H9 (cell line): ENCODE data around the gene FAM221B. TPM values are rescaled to one million over a fixed set of nuclear protein-coding genes. Genes with fewer than 3 reads are reported as not detected.

Experiments
- DNase-seq: peaks from one replicate; pipeline ENCODE4 v3.0.0-alpha.2; 2017
- H2AFZ ChIP-seq: one replicate; pipeline ENCODE4 v1.6.1; 2013; ENCODE audit warnings: mild to moderate bottlenecking, low read length, control low read depth, moderate library complexity
- H2AK5ac ChIP-seq: 2 replicates; pipeline ENCODE4 v1.6.1; 2013; ENCODE audit warnings: low read length, control low read depth, mixed read lengths; ENCODE audit not compliant: insufficient read length
- H2BK120ac ChIP-seq: one replicate; pipeline ENCODE4 v1.6.1; 2013; ENCODE audit warnings: low read depth, mild to moderate bottlenecking, low read length, control low read depth, inconsistent platforms; ENCODE audit not compliant: poor library complexity, severe bottlenecking
- H2BK12ac ChIP-seq: 2 replicates; pipeline ENCODE4 v1.6.1; 2013; ENCODE audit warnings: low read length, control low read depth, mixed read lengths, low read depth; ENCODE audit not compliant: insufficient read length
- H2BK15ac ChIP-seq: 2 replicates; pipeline ENCODE4 v1.6.1; 2013; ENCODE audit warnings: low read depth, low read length, control low read depth
- H2BK20ac ChIP-seq: one replicate; pipeline ENCODE4 v1.6.1; 2013; ENCODE audit warnings: low read depth, mild to moderate bottlenecking, low read length, control low read depth, inconsistent platforms; ENCODE audit not compliant: poor library complexity, severe bottlenecking
- H2BK5ac ChIP-seq: 2 replicates; pipeline ENCODE4 v1.6.1; 2013; ENCODE audit warnings: low read length, control low read depth, mixed read lengths; ENCODE audit not compliant: insufficient read length
- H3K14ac ChIP-seq: 2 replicates; pipeline ENCODE4 v1.6.1; 2013; ENCODE audit warnings: low read length, control low read depth; ENCODE audit not compliant: insufficient read depth
- H3K18ac ChIP-seq: 2 replicates; pipeline ENCODE4 v1.6.1; 2013; ENCODE audit warnings: low read depth, mild to moderate bottlenecking, mixed read lengths, low read length, control low read depth; ENCODE audit not compliant: insufficient read length
- H3K23ac ChIP-seq: 2 replicates; pipeline ENCODE4 v1.6.1; 2013; ENCODE audit warnings: low read length, control low read depth, mixed read lengths, low read depth; ENCODE audit not compliant: insufficient read length
- H3K23me2 ChIP-seq: 2 replicates; pipeline ENCODE4 v1.6.1; 2013; ENCODE audit warnings: low read depth, mild to moderate bottlenecking, mixed read lengths, low read length, control low read depth; ENCODE audit not compliant: insufficient read length, poor library complexity, severe bottlenecking
- H3K27ac ChIP-seq: 2 replicates; pipeline ENCODE4 v1.5.1; 2013; ENCODE audit warnings: low read length, control low read depth, mixed read lengths, low read depth; ENCODE audit not compliant: insufficient read length
- H3K27me3 ChIP-seq: 2 replicates; pipeline ENCODE4 v1.6.1; 2013; ENCODE audit warnings: low read length, control low read depth, inconsistent platforms; ENCODE audit not compliant: insufficient read depth
- H3K4ac ChIP-seq: 2 replicates; pipeline ENCODE4 v1.6.1; 2013; ENCODE audit warnings: low read depth, mild to moderate bottlenecking, control low read depth, inconsistent platforms, low read length, moderate library complexity
- H3K4me1 ChIP-seq: 2 replicates; pipeline ENCODE4 v1.6.1; 2013; ENCODE audit warnings: low read length, control low read depth, inconsistent platforms; ENCODE audit not compliant: insufficient read depth
- H3K4me2 ChIP-seq: 2 replicates; pipeline ENCODE4 v1.6.1; 2013; ENCODE audit warnings: low read length, control low read depth, mixed read lengths; ENCODE audit not compliant: insufficient read length, insufficient read depth
- H3K56ac ChIP-seq: 2 replicates; pipeline ENCODE4 v1.6.1; 2013; ENCODE audit warnings: low read depth, mild to moderate bottlenecking, mixed read lengths, low read length, control low read depth; ENCODE audit not compliant: insufficient read length
- H3K79me1 ChIP-seq: 2 replicates; pipeline ENCODE4 v1.6.1; 2013; ENCODE audit warnings: low read depth, mild to moderate bottlenecking, moderate library complexity, low read length, control low read depth, inconsistent platforms; ENCODE audit not compliant: insufficient read depth, poor library complexity, severe bottlenecking
- H3K79me2 ChIP-seq: 2 replicates; pipeline ENCODE4 v1.6.1; 2013; ENCODE audit warnings: low read length, control low read depth, inconsistent platforms; ENCODE audit not compliant: insufficient read depth
- H3K9ac ChIP-seq: 2 replicates; pipeline ENCODE4 v1.6.1; 2013; ENCODE audit warnings: low read length, control low read depth, mixed read lengths; ENCODE audit not compliant: insufficient read length; ENCODE audit errors: extremely low read depth
- H3K9me3 ChIP-seq: one replicate; pipeline ENCODE4 v1.6.1; 2013; ENCODE audit warnings: low read depth, low read length, inconsistent platforms; ENCODE audit not compliant: control insufficient read depth
- H3T11ph ChIP-seq: one replicate; pipeline ENCODE4 v1.6.1; 2013; ENCODE audit warnings: mild to moderate bottlenecking, low read length, control low read depth, inconsistent platforms
- H4K20me1 ChIP-seq: one replicate; pipeline ENCODE4 v1.6.1; 2013; ENCODE audit not compliant: control insufficient read depth, insufficient read length, insufficient read depth
- H4K5ac ChIP-seq: 2 replicates; pipeline ENCODE4 v1.6.1; 2013; ENCODE audit warnings: low read depth, mild to moderate bottlenecking, mixed read lengths, low read length, control low read depth; ENCODE audit not compliant: insufficient read length
- H4K8ac ChIP-seq: replicated peaks from 2 replicates; pipeline ENCODE4 v1.6.1; 2013; ENCODE audit warnings: low read length, control low read depth, mixed read lengths, low read depth; ENCODE audit not compliant: insufficient read length
- H4K91ac ChIP-seq: 2 replicates; pipeline ENCODE4 v1.6.1; 2013; ENCODE audit warnings: low read depth, mild to moderate bottlenecking, moderate library complexity, mixed read lengths, low read length, control low read depth; ENCODE audit not compliant: insufficient read length
- H3K27ac Mint-ChIP-seq, 3 experiments: 2 replicates in 2 of 3; 3 replicates in 1 of 3; pipeline ENCODE4 v1.8.0; 2020 to 2021; ENCODE audit warnings: mixed read lengths in 3 of 3, mild to moderate bottlenecking in 1 of 3, moderate library complexity in 1 of 3
- H3K27me3 Mint-ChIP-seq: 2 replicates; pipeline ENCODE4 v1.8.0; 2021; ENCODE audit warnings: low read depth, mild to moderate bottlenecking, moderate library complexity, mixed read lengths
- H3K36me3 Mint-ChIP-seq, 3 experiments: 2 replicates in 2 of 3; 3 replicates in 1 of 3; pipeline ENCODE4 v1.8.0; 2020 to 2021; ENCODE audit warnings: low read depth in 3 of 3, mixed read lengths in 3 of 3; ENCODE audit not compliant: insufficient read depth in 1 of 3
- H3K4me1 Mint-ChIP-seq, 2 experiments: 2 replicates each; pipeline ENCODE4 v1.8.0; 2020; ENCODE audit warnings: mixed read lengths in 2 of 2
- H3K4me3 Mint-ChIP-seq, 2 experiments: 2 replicates in 1 of 2; 3 replicates in 1 of 2; pipeline ENCODE4 v1.8.0; 2020 to 2021; ENCODE audit warnings: mild to moderate bottlenecking in 2 of 2, mixed read lengths in 2 of 2, moderate library complexity in 1 of 2
- H3K9me3 Mint-ChIP-seq, 2 experiments: 2 replicates in 1 of 2; 3 replicates in 1 of 2; pipeline ENCODE4 v1.8.0; 2020; ENCODE audit warnings: mild to moderate bottlenecking in 2 of 2, mixed read lengths in 2 of 2, moderate library complexity in 1 of 2
- CTCF ChIP-seq: fragments of 200-600 bp; sonication (generic); conservative IDR thresholded peaks from 3 replicates; pipeline ENCODE4 v1.8.0; 2021; ENCODE audit warnings: antibody characterized with exemption, mild to moderate bottlenecking
- total RNA-seq: library from RNA; stranded (reverse); gene quantifications from 2 replicates; pipeline ENCODE4 v1.2.1, GENCODE V29; 2021

FAM221B gene
- total RNA-seq, 1 experiment from 2014 or later = not detected

- no peaks in the 10 kb centered on the region for H4K20me1 ChIP-seq
- no peak overlapping the region for H3K56ac ChIP-seq
- no peak overlapping the region for H2BK5ac ChIP-seq
- Mint-ChIP-seq H3K27ac (no peak overlapping the region), H3K4me1 (peaks cover 19 to 27% of the 10 kb centered on the region in 2 experiments), H3K27me3 (peaks cover 7% of the 10 kb centered on the region), H3K9me3 (no peaks in the 10 kb centered on the region), H3K4me3 (no peak overlapping the region), H3K36me3 (peaks cover 0 to 3% (median 0%) of the 10 kb centered on the region in 3 experiments; a peak in 1 of 7 replicates)
- peaks cover 3% of the 10 kb centered on the region; the same call in 1 of the 2 replicates for H3K4me1 ChIP-seq
- no peak overlapping the region for H3K14ac ChIP-seq
- no peak overlapping the region for H3K4me2 ChIP-seq
- H3K23ac ChIP-seq = no peak overlapping the region
- no peaks in the 10 kb centered on the region for H3K79me2 ChIP-seq
- H4K91ac ChIP-seq = no peak overlapping the region
- no peak overlapping the region for H2AK5ac ChIP-seq
- H3K27me3 ChIP-seq = no peaks in the 10 kb centered on the region
- no peaks in the 10 kb centered on the region for H3K23me2 ChIP-seq
- no peak overlapping the region for H2BK12ac ChIP-seq
- H3K9ac ChIP-seq = no peak overlapping the region
- TF ChIP-seq CTCF = no peak
- H3K79me1 ChIP-seq = no peaks in the 10 kb centered on the region
- H4K5ac ChIP-seq = no peak overlapping the region
- no peak overlapping the region for H2BK15ac ChIP-seq
- no peak overlapping the region for H2BK20ac ChIP-seq
- no peak overlapping the region for H3T11ph ChIP-seq
- H3K18ac ChIP-seq = no peak overlapping the region
- no peaks in the 10 kb centered on the region for H3K9me3 ChIP-seq
- no peak overlapping the region for H2AFZ ChIP-seq
- H3K4ac ChIP-seq = no peak overlapping the region
- H2BK120ac ChIP-seq = no peak overlapping the region
- no peak overlapping the region for H3K27ac ChIP-seq
- H4K8ac ChIP-seq = no peak overlapping the region
- no peak for DNase-seq
These were observed 8.5 kb downstream of the FAM221B start for GRCh38 chr9:35820076-35820475.
